H1 (cell line): Measurements from ENCODE around the gene EMC10. TPM values are rescaled to one million over a fixed set of nuclear protein-coding genes. Genes with fewer than 3 reads are reported as not detected.
A peak's percentile ranks its signal among the peaks of the same experiment; 100 is the strongest.

Experiments
- CTCF ChIA-PET: fragments of 300-600 bp; sonication (Branson Sonifier 250); formaldehyde crosslinking; loops from one replicate; lab custom pipeline; 2021; ENCODE audit not compliant: partially characterized antibody; lab: Charles Lee
- POLR2A ChIA-PET: fragments of 300-600 bp; sonication (Branson Sonifier 250); formaldehyde crosslinking; loops from one replicate; lab custom pipeline; 2021; ENCODE audit warnings: inconsistent platforms; ENCODE audit not compliant: partially characterized antibody; lab: Charles Lee
- DNase-seq, 2 experiments: peaks; one replicate each; pipeline versions ENCODE4 v3.0.0 to v3.0.0-alpha.2; 2010 to 2022; ENCODE audit warnings: low spot score in 2 of 2, low read depth in 1 of 2, mixed read lengths in 1 of 2
- FAIRE-seq: peaks from 2 replicates; lab custom pipeline; 2011; peaks lifted over from hg19 to GRCh38; lab: Jason Lieb, UNC
- H2AFZ ChIP-seq: 2 replicates; pipeline ENCODE4 v1.8.1; 2012; ENCODE audit warnings: low read length, inconsistent platforms
- H2AK5ac ChIP-seq: 2 replicates; pipeline ENCODE4 v1.6.1; 2013; ENCODE audit warnings: low read depth, low read length
- H2BK120ac ChIP-seq: replicated peaks from 2 replicates; pipeline ENCODE3; 2013; ENCODE audit warnings: low read depth, low read length, inconsistent platforms
- H2BK12ac ChIP-seq: 2 replicates; pipeline ENCODE4 v1.6.1; 2013; ENCODE audit warnings: low read depth, low read length
- H2BK15ac ChIP-seq: 2 replicates; pipeline ENCODE4 v1.6.1; 2013; ENCODE audit warnings: low read length
- H2BK20ac ChIP-seq: 2 replicates; pipeline ENCODE4 v1.6.1; 2013; ENCODE audit warnings: low read length
- H2BK5ac ChIP-seq: 2 replicates; pipeline ENCODE4 v1.6.1; 2013; ENCODE audit warnings: low read depth, low read length
- H3K14ac ChIP-seq: 2 replicates; pipeline ENCODE4 v1.6.1; 2013; ENCODE audit warnings: inconsistent platforms; ENCODE audit not compliant: insufficient read length
- H3K18ac ChIP-seq: 2 replicates; pipeline ENCODE4 v1.6.1; 2013; ENCODE audit warnings: low read length; ENCODE audit errors: extremely low read depth
- H3K23ac ChIP-seq: 2 replicates; pipeline ENCODE4 v1.6.1; 2013; ENCODE audit warnings: inconsistent platforms; ENCODE audit not compliant: insufficient read length
- H3K23me2 ChIP-seq: 2 replicates; pipeline ENCODE4 v1.6.1; 2013; ENCODE audit warnings: low read depth, low read length
- H3K27ac ChIP-seq: 2 replicates; pipeline ENCODE4 v1.6.1; 2011; ENCODE audit warnings: low read depth, low read length, inconsistent platforms
- H3K27me3 ChIP-seq, 4 experiments: replicated peaks in 1 of 4; 1 replicate in 1 of 4; 2 replicates in 3 of 4; pipeline versions ENCODE4 v1.6.1 to v1.8.1; 2011 to 2013; ENCODE audit warnings: low read length in 3 of 4, mild to moderate bottlenecking in 3 of 4, inconsistent platforms in 2 of 4, mixed read lengths in 2 of 4, moderate library complexity in 1 of 4; ENCODE audit not compliant: control insufficient read depth in 3 of 4, insufficient read depth in 3 of 4; ENCODE audit errors: extremely low read depth in 1 of 4
- H3K36me3 ChIP-seq, 4 experiments: 2 replicates each; pipeline versions ENCODE4 v1.6.1 to v1.8.1; 2011 to 2013; ENCODE audit warnings: mild to moderate bottlenecking in 4 of 4, low read length in 3 of 4, moderate library complexity in 2 of 4, control low read depth in 1 of 4, inconsistent platforms in 1 of 4; ENCODE audit not compliant: insufficient read depth in 4 of 4, control insufficient read depth in 2 of 4
- H3K4ac ChIP-seq: replicated peaks from 2 replicates; pipeline ENCODE3; 2013; ENCODE audit warnings: low read length, low read depth, mixed read lengths, inconsistent platforms; ENCODE audit not compliant: insufficient read length
- H3K4me1 ChIP-seq, 4 experiments: replicated peaks in 1 of 4; 1 replicate in 1 of 4; 2 replicates in 3 of 4; pipeline versions ENCODE4 v1.6.1 to v1.8.1; 2011 to 2013; ENCODE audit warnings: low read length in 3 of 4, inconsistent platforms in 2 of 4, mixed read lengths in 1 of 4; ENCODE audit not compliant: insufficient read depth in 4 of 4, control insufficient read depth in 3 of 4
- H3K4me2 ChIP-seq, 2 experiments: 2 replicates each; pipeline versions ENCODE4 v1.6.1 to v1.8.1; 2011 to 2013; ENCODE audit warnings: low read depth in 2 of 2, low read length in 2 of 2, control low read depth in 1 of 2, inconsistent platforms in 1 of 2, mild to moderate bottlenecking in 1 of 2; ENCODE audit not compliant: insufficient read depth in 1 of 2
- H3K4me3 ChIP-seq, 4 experiments: fragments of 200-600, 300-600 bp in 1 of 4; sonication (generic), shearing (Covaris generic), sonication (Bioruptor Twin) in 1 of 4; 2 replicates each; pipeline versions ENCODE4 v1.5.1 to v1.8.1; 2011 to 2016; ENCODE audit warnings: low read length in 4 of 4, low read depth in 3 of 4, control low read depth in 2 of 4, inconsistent platforms in 2 of 4, mild to moderate bottlenecking in 2 of 4, mixed read lengths in 1 of 4, moderate library complexity in 1 of 4; ENCODE audit not compliant: insufficient read depth in 2 of 4; ENCODE audit errors: extremely low read depth in 1 of 4
- H3K56ac ChIP-seq: replicated peaks from 2 replicates; pipeline ENCODE3; 2013; ENCODE audit warnings: low read depth, mild to moderate bottlenecking, mixed read lengths, low read length, inconsistent platforms; ENCODE audit not compliant: insufficient read length
- H3K79me1 ChIP-seq: 2 replicates; pipeline ENCODE4 v1.6.1; 2013; ENCODE audit warnings: low read depth, low read length, control low read depth
- H3K79me2 ChIP-seq, 2 experiments: 2 replicates each; pipeline versions ENCODE4 v1.6.1 to v1.8.1; 2012 to 2013; ENCODE audit warnings: low read length in 2 of 2, mild to moderate bottlenecking in 2 of 2, inconsistent platforms in 1 of 2; ENCODE audit not compliant: insufficient read depth in 2 of 2, control insufficient read depth in 1 of 2
- H3K9ac ChIP-seq, 4 experiments: replicated peaks in 1 of 4; 1 replicate in 1 of 4; 2 replicates in 3 of 4; pipeline versions ENCODE4 v1.6.1 to v1.8.1; 2011 to 2013; ENCODE audit warnings: low read depth in 3 of 4, low read length in 3 of 4, control low read depth in 2 of 4, mild to moderate bottlenecking in 2 of 4, moderate library complexity in 2 of 4, inconsistent platforms in 1 of 4; ENCODE audit errors: extremely low read depth in 1 of 4
- H3K9me3 ChIP-seq, 2 experiments: 2 replicates each; pipeline versions ENCODE4 v1.6.1 to v1.8.1; 2012 to 2013; ENCODE audit warnings: mild to moderate bottlenecking in 2 of 2, moderate library complexity in 2 of 2, control low read depth in 1 of 2, inconsistent platforms in 1 of 2, low read depth in 1 of 2, low read length in 1 of 2, mixed read lengths in 1 of 2; ENCODE audit not compliant: insufficient read depth in 2 of 2
- H4K20me1 ChIP-seq, 2 experiments: replicated peaks in 1 of 2; 2 replicates each; pipeline versions ENCODE3 to v1.8.1; 2011 to 2013; ENCODE audit warnings: inconsistent platforms in 2 of 2, low read length in 2 of 2, mild to moderate bottlenecking in 1 of 2; ENCODE audit not compliant: insufficient read depth in 2 of 2, control insufficient read depth in 1 of 2
- H4K5ac ChIP-seq: 2 replicates; pipeline ENCODE4 v1.6.1; 2013; ENCODE audit warnings: low read length, low read depth, mixed read lengths, inconsistent platforms; ENCODE audit not compliant: insufficient read length
- H4K8ac ChIP-seq: 2 replicates; pipeline ENCODE4 v1.8.0; 2013; ENCODE audit warnings: mild to moderate bottlenecking, moderate library complexity, low read length, inconsistent platforms; ENCODE audit not compliant: insufficient read depth; ENCODE audit errors: extremely low read depth
- H4K91ac ChIP-seq: replicated peaks from 2 replicates; pipeline ENCODE3; 2013; ENCODE audit warnings: low read length, mixed read lengths, inconsistent platforms; ENCODE audit not compliant: insufficient read length
- ASH2L ChIP-seq: fragments of 200-600, 300-600 bp; sonication (generic); IDR thresholded peaks from one replicate; pipeline ENCODE4 v1.7.1; 2017; ENCODE audit warnings: low read length
- ATF2 ChIP-seq: IDR thresholded peaks from 2 replicates; pipeline ENCODE4 v1.6.1; 2012; ENCODE audit warnings: low read length, inconsistent platforms
- BCL11A ChIP-seq, 2 experiments: IDR thresholded peaks; one replicate each; pipeline ENCODE4 v1.6.1; 2011; ENCODE audit warnings: low read depth in 2 of 2, low read length in 2 of 2, mild to moderate bottlenecking in 2 of 2
- CBX5 ChIP-seq: fragments of 300-800, 300-1000 bp; sonication (generic); IDR thresholded peaks from 2 replicates; pipeline ENCODE4 v1.7.1; 2016; ENCODE audit warnings: antibody characterized with exemption, low read length, low read depth
- EP300 ChIP-seq, 2 experiments: IDR thresholded peaks; 1 replicate in 1 of 2; 2 replicates in 1 of 2; pipeline ENCODE4 v1.6.1; 2011 to 2012; ENCODE audit warnings: low read depth in 2 of 2, low read length in 2 of 2, mild to moderate bottlenecking in 2 of 2, borderline replicate concordance in 1 of 2, inconsistent platforms in 1 of 2, moderate library complexity in 1 of 2
- HDAC6 ChIP-seq: IDR thresholded peaks from one replicate; pipeline ENCODE4 v1.7.1; 2012; ENCODE audit warnings: low read depth, mild to moderate bottlenecking, inconsistent platforms, low read length, moderate library complexity
- NRF1 ChIP-seq: IDR thresholded peaks from 2 replicates; pipeline ENCODE4 v1.6.1; 2011; ENCODE audit warnings: mild to moderate bottlenecking, low read depth, low read length, improper control_type of control experiment
- RBBP5 ChIP-seq: IDR thresholded peaks from 2 replicates; pipeline ENCODE4 v1.7.1; 2012; ENCODE audit warnings: low read depth, mild to moderate bottlenecking, inconsistent platforms, low read length, moderate library complexity, borderline replicate concordance
- SP2 ChIP-seq: IDR thresholded peaks from 2 replicates; pipeline ENCODE4 v1.6.1; 2012; ENCODE audit warnings: mild to moderate bottlenecking, low read length, inconsistent platforms
- TAF1 ChIP-seq: IDR thresholded peaks from 2 replicates; pipeline ENCODE4 v1.6.1; 2011; ENCODE audit warnings: mild to moderate bottlenecking, low read depth, low read length
- WGBS, 2 experiments: shearing (Covaris generic) in 1 of 2; methylation state at CpG; one replicate each; pipeline versions ENCODE4 v1.1.6 to v1.1.7; 2013 to 2015; ENCODE audit warnings: low lambda C conversion rate in 2 of 2, mixed read lengths in 2 of 2, inconsistent platforms in 1 of 2, low coverage in 1 of 2, missing lambda C conversion rate in 1 of 2; ENCODE audit not compliant: insufficient replicate concordance in 2 of 2, insufficient coverage in 1 of 2, insufficient read length in 1 of 2; ENCODE audit errors: extremely low coverage in 1 of 2, missing lambda C conversion rate in 1 of 2; 5-methylcytosine and 5-hydroxymethylcytosine counted together
- polyA plus RNA-seq, 7 experiments: library from polyadenylated mRNA; depleted of rRNA in 3 of 7; stranded (reverse) in 5 of 7; unstranded in 2 of 7; fragments of >200 nt in 5 of 7; fragments of 200-250 nt in 2 of 7; gene quantifications; 1 replicate in 5 of 7; 2 replicates in 1 of 7; 4 replicates in 1 of 7; pipeline versions ENCODE4 v1.2.1 to v1.2.3, GENCODE V29; 2011 to 2013; ENCODE audit warnings: missing spikeins in 2 of 7, mixed read lengths in 2 of 7
- total RNA-seq: library from RNA; stranded (reverse); fragmentation: NEBNext Ultra II Directional; extraction: Animal tissue kit (Norgen Biotek cat#: 25700); gene quantifications from 2 replicates; pipeline ENCODE4 v1.2.1, GENCODE V29; 2021
- TF ChIP-seq, protein P1 (sequence below): IDR thresholded peaks from 2 replicates; pipeline ENCODE4 v1.6.1; 2011; ENCODE audit warnings: low read depth, mild to moderate bottlenecking, low read length; ENCODE audit not compliant: insufficient read depth

EMC10 gene
- total and polyA plus RNA-seq, 2 of the 8 experiments (the other 6 are each of a cell fraction or from before 2014, with no cell fraction given): 77.6 to 103 TPM

- no peak overlapping the region for H3K56ac ChIP-seq
- TF ChIP-seq ATF2: no peak
- no peak for TF ChIP-seq ASH2L
- TF ChIP-seq HDAC6: no peak
- TF ChIP-seq TAF1: no peak
- TF ChIP-seq EP300 (IDR thresholded peaks at IDR 0.05; ENCODE audit: borderline replicate concordance in 1 of 2, low read depth in 2 of 2, low read length in 2 of 2): no peak
- TF ChIP-seq SP2: no peak
- TF ChIP-seq CBX5: no peak
- TF ChIP-seq NRF1: no peak
- TF ChIP-seq, protein P1, sequence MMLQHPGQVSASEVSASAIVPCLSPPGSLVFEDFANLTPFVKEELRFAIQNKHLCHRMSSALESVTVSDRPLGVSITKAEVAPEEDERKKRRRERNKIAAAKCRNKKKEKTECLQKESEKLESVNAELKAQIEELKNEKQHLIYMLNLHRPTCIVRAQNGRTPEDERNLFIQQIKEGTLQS: no peak
- no peak for TF ChIP-seq BCL11A (IDR thresholded peaks at IDR 0.05; ENCODE audit: low read depth in 2 of 2, low read length in 2 of 2)
- TF ChIP-seq RBBP5: no peak
These were observed 12.0 kb upstream of the EMC10 start for GRCh38 chr19:50464348-50464747.

More at GRCh38 chr19:50464348-50464747, 12.0 kb upstream of the EMC10 start:
- Histone ChIP-seq H3K23ac (no peak overlapping the region), H2AK5ac (no peak overlapping the region), H3K4me2 (no peak overlapping the region), H3K9ac (no peak overlapping the region), H2BK12ac (no peak overlapping the region), H3K36me3 (no peaks in the 10 kb centered on the region), H3K23me2 (no peaks in the 10 kb centered on the region), H3K79me1 (no peaks in the 10 kb centered on the region), H3K27ac (no peak overlapping the region), H2BK15ac (0 out of 2 replicates have a peak overlapping the region, but pooled peaks have one; percentile 21), H3K4me3 (no peak overlapping the region), H2AFZ (no peak overlapping the region), H3K4ac (no peak overlapping the region), H2BK20ac (no peak overlapping the region), H2BK5ac (no peak overlapping the region), H3K79me2 (no peaks in the 10 kb centered on the region), H3K18ac (no peak overlapping the region), H4K20me1 (no peaks in the 10 kb centered on the region), H4K5ac (no peak overlapping the region), H4K8ac (no peak overlapping the region), H3K27me3 (no peaks in the 10 kb centered on the region), H4K91ac (no peak overlapping the region), H2BK120ac (no peak overlapping the region), H3K14ac (no peak overlapping the region), H3K4me1 (peaks cover 0 to 8% (median 4%) of the 10 kb centered on the region in 4 experiments; a peak in 5 of 7 replicates), H3K9me3 (no peaks in the 10 kb centered on the region)
- ChIA-PET POLR2A (interaction anchor here (1.1 to 1.6 kb wide), 5 partner anchors 9 to 54 kb away, joined by 3 to 4 read pairs (median 3); no protein-coding TSS in a partner anchor), CTCF (interaction anchor here (0.7 to 1.7 kb wide), 6 partner anchors 10 to 205 kb away, joined by 3 to 5 read pairs (median 4); no protein-coding TSS in a partner anchor)
- FAIRE-seq (no peak), DNase-seq (no peak)
- WGBS, 2 experiments: 94% methylated on average over 17 of the region's 19 CpGs; no CpG with 5 or more reads in 1 of the 2 experiments
